ENCODE measurements around the gene MBOAT7. TPM values are rescaled to one million over a fixed set of nuclear protein-coding genes. Genes with fewer than 3 reads are reported as not detected.
A peak's percentile ranks its signal among the peaks of the same experiment; 100 is the strongest.

The MBOAT7 gene
- total RNA-seq, 1 experiment from 2014 or later, result 461 TPM

DNA sequence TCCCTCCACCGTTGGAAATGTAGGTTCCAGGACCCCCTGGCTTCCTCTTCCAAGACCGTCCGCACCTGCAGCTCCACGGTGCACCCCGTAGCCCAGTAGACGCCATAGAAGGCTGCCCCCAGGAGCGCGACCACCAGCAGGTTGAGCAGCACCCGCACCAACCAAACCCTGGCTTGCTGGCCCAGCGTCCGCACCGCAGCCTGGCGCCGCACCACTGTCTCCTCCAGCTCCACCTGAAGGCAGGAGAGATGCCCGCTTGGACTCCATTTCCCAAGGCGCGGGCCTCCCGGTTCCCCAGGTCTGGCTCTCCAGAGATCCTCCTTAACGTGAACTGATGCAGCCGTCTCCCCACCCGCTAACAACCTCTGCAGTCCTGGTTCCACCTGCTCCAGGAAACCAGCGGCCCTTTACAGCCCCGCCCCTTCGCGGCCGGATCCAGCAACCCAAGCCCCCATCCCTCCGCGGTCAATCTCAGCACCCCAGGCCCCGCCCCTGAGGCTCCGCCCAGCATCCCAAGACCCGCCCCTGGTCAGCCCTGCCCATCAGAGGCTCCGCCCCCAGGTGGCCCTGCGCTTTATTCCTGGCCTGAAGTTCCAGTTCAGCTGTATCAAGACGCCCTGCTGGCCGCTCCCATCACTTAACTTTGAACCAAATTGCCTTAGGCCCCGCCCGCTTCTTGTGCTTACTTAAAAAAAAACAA is 24.9 kb downstream of the MBOAT7 start:
- no peak for DNase-seq (ENCODE audit: low read depth)

DNA sequence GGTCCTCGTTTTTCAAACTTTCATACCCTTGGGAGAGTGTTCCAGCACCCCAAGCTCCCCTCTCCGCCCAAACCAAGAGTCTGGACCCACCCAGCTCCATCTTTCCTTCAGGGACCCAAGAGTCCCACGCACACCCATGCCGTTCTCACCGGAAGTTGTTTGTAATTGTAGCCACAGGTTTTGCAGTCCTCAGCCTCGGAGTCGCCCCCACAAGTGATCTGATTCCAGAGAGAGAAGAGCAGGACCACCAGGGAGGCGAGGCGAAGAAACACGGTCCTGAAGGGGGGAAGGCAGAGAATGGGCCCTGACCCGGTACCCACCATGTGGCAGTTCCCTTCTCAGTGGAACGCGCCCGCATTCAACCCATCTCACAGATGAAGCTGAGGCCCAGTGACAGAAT is 26.5 kb downstream of the MBOAT7 start:
- no peak for DNase-seq (ENCODE audit: low read depth)

DNA sequence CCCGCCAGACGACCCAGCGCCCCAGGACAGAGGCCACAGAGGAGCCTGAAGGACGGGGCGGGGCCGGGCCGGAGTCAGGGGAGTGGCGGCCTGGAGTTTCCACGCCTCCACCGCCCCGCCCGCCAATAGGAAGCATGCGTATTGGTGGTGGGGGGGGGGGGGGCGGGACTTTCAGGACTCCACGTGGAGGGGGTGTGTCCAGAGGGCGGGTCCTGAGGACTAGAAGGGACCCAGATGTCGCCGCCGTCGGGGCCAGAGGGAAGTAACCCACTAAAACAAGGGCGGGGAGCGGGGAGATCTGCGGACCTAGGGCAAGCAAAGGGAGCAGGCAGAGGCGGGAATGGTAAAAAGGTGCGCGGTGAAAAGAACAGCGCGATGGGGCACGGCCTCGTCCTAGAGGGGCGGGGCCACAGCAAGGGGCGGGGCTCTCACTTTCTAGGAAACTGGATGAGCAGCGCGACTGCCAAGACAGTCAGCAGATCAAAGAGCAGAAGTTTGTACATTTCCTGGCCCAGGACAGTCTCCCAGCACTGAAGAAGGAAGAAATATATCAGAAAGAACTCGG is 27.1 kb downstream of the MBOAT7 start:
- no peak for DNase-seq (ENCODE audit: low read depth)

DNA sequence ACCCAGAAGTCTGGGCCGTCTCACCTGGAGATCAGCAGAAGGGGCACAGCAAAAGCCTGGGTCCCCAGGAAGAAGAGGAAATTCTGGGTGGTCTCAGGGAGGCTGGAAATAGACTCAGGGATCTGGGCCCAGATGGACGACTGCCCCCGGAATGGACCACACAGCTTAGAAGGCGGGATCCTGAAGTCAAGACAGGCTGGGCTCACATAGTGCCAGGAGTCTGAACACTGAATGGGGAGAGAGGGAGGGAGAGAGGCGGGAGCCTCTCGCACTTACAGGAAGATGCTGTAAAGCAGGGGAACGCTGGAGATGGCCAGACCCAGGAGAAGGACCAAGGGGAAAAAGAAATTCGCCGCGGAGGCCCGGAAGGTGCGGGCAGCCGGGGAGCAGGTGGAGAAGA is 28.5 kb downstream of the MBOAT7 start:
- DNase-seq (ENCODE audit: low read depth), result no peak

DNA sequence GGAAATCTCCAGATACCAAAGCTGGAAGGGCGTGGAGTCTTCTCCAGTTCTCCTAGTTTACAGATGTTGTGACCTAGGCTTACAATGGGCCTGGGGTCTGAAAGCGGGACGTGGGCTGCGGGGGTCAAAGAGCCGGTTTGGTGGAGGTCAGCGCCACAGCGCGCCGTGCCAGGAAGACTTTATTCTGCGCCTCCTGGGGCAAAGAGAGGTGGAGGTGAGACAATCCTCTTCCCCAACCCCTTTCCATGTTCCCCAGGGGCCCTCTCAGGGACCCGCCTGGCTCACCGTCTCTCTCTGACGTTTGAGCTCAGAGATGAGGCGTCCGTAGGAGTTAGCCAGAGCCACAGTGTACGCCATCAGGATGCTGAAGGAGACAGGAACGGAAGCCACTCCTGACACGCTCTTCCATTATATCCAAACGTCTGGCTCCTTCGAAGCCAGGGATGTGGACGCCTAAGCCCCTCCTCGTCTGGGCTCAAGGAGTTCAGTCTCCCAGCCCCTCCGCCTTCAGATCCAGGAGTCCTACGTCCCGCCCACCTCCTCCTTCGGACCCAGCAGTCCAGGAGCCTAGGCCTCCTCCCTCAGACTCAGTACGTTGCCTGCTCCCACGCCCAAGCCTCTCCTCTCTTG is 29.1 kb downstream of the MBOAT7 start:
- peak; percentile 39 for DNase-seq (ENCODE audit: low read depth)

DNA sequence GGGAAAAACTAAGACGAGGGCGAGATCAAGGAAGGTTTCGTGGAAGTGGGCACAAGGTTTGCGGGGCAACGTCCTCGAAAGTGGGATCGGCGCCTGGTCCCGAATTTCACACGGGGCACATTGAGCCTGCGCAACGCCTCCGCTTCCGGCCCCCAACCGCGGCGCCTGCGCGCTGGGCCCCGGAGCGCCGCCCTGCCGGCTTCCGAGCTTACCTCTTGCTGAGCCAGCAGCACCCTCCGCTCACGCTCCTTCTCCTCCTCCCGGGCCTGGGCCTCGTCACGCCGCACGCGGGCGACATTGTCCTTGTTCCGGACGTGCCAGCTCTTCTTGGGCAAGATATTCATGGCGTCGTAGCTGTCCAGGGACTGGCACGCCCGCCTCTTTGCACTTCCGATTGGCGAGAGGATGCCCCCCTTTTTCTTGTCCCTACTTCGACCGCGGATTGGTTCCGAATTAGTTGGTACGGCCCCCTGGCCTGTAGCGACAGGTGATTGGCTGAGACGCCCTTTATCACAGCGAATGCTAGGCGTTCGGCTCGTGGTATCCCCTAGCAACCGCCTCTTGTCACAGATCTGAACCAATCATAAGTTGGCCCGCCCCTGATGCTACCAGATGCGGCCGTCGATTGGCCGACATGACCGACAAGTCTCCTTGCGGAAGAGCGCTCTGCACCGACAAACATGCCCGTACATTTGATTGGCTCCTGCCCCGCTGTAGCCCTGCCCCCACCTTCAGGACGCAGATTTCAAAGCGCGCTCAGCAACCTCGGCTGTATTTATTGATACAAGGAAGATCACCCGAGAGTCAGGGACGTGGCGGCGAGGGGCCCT is 29.8 kb downstream of the MBOAT7 start, which contains the start of gene LENG1:
Gene LENG1 (minus strand): TSS at position 370 of the 830 bp plus-strand sequence. CDS start 26 bp downstream, at position 344.
- peak; percentile 100 for DNase-seq (ENCODE audit: low read depth)

DNA sequence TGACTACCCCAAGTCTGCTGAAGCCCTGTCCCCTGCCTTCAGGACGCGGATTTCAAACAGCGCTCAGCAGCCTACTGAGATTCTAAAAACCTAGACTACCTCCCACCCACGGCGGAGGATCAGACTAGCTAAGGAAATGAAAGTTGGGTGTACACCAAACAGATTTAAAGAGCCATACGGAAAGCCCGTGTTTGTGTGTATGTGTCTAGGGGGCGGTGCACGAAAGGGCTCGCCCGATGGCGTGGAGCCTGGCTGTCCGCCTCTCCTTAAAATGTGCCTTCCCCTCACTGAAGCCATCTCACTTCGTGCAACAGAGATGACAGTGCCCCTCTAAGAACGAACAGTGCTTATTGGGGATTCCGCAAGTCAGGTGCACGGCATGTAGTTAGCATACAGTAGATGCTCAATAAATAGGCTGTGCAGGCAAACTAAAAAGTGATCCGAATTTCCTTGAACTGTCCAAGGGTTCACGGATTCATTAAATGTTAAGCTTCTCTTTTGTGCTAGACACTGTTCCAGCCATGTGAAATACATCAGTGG is 30.5 kb downstream of the MBOAT7 start:
- DNase-seq (ENCODE audit: low read depth), result no peak

DNA sequence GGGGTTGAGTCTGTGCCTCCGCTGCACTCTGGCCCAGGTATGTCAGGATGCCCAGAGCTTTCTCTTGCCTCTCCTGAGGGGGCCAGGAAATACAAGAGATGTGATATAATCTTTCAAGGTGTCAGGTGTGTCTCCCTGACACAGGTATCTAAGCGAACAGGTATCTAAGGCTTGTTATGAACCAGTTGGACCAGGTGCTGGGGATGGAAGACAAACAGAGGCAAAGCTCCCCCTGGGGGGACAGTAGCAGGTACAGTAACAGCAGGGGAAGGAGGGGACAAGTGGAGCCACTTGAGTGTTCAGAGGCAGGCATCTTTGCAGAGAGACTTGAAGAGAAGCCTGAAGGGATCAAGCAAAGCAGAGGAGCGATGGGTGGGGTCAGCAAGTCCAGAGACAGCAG is 32.4 kb downstream of the MBOAT7 start:
- DNase-seq (ENCODE audit: low read depth), result no peak

DNA sequence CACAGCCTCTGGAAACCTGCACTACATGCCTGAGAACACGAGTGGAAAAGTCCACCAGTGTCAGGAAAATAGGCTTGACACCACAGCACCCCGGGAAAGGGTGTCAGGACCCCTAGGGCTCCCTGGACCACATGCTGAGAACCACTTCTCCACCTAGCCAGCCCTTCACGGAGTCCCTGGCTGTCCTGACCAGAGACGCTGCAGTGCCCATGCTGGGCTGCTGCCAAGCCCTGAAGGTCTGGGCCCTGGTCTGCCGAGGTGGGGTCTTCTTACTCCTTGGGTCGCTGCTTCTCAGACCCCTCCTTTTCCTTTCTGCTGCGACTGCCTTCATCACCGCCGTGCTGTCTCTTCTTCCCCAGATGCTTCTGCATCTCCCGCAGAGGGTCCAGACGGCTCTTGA is 32.9 kb downstream of the MBOAT7 start:
- DNase-seq (ENCODE audit: low read depth), result no peak

DNA sequence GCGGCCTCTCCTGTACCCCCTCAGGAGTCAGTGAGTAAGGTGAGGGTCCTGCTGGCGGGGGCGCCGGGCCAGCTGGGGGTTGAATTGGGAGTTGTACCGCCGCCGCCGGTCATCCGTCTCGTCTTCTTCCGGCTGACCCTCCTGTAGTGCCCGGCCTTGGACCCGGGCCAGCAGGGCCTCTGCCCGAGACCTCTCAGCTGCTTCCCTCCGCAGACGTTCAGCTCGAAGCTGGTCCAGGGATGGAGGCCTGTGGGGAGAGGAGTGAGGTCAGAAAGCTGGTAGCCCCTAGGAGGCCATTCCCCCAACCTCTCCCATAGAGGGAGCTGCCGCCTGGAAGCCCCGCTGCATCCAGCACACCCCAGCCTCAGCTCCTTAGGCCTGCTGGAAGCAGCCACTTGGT is 33.7 kb downstream of the MBOAT7 start:
- no peak for DNase-seq (ENCODE audit: low read depth)

DNA sequence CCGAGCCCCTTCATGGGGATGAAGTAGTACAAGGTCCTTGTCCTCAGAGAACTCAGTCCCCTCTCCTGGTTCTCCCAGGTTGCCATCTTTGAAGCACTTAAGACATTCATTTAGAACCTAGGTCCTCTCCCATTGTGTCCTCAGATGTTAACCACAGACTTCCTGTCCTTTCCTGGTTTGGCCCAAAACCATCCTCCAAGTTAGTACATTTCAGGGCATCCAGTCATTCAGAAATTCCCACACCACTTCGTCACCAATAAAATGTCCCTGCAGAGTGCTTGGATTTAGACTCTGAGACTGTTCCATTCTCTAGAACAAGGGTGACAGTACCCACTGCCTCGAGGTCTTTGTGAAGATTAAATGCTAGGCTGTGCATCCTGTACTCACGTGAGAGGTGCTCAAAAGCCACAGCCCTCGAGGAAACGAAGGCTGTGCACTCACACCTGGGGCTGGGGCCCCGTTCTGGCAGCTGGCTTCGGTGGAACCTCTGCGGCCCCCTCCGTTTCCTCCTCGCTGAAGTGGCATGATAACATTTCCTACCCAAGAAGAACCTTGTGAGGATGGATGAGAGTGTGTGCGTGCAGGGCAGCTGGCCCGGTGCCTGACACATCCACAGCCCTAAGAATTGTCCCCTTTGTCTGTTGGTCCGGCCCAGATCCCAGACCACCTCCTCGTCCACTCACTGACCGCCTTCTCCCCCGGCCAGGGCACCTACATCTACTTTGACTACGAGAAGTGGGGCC is 34.6 kb downstream of the MBOAT7 start:
- peak; percentile 87 for DNase-seq (ENCODE audit: low read depth)

DNA sequence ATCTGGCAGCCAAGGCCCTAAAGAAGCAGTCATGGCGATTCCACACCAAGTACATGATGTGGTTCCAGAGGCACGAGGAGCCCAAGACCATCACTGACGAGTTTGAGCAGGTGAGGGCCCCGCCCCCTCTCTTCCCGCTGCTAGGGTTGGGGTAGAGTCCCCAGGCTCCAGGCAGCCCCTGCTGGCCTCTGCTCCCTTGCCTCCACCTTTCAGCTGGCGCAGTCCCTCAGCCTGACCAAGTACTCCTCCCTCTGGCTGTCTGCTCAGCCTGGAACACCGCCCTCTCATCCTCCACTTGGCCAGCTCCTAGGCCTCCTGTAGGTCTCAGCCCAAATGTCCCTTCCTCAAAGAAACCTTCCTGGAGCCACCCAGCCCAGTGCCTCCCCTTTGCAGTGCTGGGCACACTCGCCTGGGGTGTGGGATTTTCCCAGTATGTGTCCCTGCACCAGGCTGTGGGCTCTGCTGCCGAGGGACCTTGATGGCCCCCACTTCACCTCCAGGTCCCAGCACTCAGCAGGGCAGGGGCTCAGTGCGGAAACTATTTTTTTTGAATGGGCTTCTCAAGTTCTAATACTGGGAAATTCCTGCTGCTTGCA is 35.6 kb downstream of the MBOAT7 start:
- DNase-seq (ENCODE audit: low read depth), result no peak

DNA sequence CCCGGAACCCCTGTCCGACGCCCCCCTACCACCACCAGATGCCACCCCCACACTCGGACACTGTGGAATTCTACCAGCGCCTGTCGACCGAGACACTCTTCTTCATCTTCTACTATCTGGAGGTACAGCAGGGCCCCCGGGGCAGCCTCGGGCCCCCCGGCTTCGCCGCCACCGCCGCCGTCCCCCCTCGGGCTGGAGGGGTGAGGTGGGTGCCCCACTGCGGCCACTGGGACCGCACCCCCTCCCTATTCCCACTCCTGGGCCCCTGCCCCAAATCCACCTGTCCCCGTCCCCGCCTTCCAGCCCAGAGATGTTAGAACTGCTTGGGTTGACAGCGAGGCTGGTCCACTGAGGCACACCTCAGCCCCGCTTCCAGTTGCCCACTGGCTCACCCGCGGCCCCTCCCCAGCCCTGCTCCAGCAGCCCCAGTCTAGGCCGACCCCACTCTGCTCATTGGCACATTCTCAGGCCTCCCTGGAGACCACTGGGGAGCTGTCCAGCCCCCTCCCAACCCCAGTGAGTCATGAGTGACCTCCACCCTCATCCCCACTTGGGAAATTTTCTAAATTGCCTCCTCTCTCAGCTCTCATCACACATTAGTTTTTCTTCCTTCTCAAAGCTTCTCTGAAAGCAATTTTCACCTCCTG is 36.4 kb downstream of the MBOAT7 start:
- DNase-seq (ENCODE audit: low read depth), result no peak

DNA sequence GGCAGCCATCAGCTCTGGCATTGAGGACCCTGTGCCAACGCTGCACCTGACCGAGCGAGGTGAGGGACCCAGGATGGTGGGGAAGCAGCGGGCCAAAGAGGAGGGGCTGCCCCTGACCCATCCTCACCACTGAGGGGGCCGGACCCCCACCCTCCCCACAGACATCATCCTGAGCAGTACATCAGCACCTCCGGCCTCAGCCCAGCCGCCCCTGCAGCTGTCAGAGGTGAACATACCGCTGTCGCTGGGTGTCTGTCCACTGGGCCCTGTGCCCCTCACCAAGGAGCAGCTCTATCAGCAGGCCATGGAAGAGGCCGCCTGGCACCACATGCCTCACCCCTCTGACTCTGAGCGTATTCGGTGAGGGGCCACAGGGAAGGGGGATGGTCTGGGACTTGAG is 37.1 kb downstream of the MBOAT7 start:
- no peak for DNase-seq (ENCODE audit: low read depth)

DNA sequence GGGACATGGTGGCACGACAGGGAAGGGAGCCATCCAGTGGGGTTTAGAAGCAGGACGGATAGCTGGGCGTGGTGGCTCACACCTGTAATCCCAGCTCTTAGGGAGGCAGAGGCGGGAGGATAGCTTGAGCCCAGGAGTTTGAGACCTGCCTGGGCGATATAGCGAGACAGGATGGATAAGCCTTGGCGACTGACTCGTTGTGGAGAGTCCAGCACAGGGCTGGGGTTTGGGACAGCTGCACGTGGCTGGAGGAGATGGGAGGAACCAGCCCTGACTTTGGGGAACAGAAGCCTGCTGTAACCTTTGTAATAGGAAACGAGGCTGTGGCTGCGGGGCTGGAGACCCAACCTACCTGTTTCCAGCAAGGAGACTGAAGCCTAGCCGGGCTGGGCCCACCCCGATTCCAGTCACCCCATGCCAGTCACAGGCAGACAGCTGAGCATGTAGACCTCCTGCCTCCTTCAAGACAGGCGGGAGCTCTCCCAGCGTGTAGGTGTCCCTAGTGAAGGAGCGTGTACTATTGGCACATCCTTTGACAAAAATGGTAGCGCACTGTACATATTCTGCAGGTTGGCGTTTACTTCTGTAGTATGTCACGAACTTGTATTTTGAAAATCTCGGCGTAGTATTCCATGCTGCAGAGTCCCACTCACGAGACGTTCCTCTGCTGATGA is 37.9 kb downstream of the MBOAT7 start:
- no peak for DNase-seq (ENCODE audit: low read depth)

DNA sequence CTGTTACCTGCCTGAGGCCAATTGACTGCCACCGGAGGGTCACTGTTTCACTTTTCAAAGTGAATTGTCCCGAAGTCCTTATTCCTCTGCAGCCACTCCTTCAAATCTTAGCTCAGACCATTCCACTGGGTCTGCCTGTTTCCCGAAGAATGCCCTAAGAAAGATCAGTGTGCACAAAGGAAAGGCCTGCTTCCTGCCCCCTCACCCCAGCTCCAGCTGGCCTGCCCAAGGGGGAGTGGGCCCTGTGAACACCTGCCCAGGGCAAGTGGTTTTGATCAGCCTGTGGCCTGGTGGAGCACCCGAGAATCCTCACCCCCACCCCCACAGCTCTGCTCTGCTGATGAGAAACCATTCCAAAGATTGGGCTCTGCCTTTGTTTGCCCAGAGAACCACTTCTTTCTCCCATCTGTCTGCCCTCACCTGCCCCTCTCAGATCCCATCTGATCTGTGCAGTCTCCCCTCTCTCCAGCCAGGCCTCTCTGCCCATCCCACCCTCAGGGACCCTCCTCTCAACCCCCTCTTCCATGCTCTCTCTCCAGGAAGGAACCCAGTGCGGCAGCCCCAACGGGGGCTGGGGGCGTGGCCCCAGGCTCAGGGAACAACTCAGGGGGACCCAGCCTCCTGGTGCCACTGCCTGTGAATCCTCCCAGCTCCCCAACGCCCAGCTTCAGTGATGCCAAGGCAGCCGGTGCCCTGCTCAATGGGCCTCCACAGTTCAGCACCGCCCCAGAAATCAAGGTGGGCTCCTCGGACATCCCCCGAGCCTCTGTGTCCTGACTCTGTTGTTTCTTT is 40.2 kb downstream of the MBOAT7 start:
- DNase-seq (ENCODE audit: low read depth), result no peak

DNA sequence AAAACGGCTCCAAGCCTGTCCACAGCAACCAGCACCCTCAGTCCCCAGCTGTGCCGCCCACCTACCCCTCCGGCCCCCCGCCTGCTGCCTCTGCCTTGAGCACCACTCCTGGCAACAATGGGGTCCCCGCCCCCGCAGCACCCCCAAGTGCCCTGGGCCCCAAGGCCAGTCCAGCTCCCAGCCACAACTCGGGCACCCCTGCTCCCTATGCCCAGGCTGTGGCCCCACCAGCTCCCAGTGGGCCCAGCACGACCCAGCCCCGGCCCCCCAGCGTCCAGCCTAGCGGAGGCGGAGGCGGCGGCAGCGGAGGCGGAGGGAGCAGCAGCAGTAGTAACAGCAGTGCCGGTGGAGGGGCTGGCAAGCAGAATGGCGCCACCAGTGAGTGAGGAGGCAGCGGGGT is 41.2 kb downstream of the MBOAT7 start:
- no peak for DNase-seq (ENCODE audit: low read depth)

DNA sequence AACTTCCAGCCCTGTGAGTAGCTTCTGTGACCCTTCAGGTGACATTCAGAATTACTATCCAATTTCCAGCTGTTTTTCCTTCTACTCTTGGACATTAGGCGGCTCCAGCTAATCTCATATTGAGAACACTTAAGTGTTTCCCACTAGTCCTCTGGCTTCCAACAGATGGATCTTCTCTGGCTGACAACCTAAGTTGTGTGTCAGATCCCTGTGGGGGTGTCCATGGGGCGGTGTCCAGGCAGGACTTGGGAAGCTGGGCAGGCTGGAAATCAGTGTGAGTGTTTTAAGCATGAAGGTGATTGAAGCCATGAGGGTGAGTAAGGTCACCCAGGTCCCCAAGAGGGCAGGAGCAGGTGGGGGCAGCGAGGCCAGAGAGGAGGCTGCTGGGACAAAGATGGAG is 41.7 kb downstream of the MBOAT7 start:
- DNase-seq (ENCODE audit: low read depth), result no peak

DNA sequence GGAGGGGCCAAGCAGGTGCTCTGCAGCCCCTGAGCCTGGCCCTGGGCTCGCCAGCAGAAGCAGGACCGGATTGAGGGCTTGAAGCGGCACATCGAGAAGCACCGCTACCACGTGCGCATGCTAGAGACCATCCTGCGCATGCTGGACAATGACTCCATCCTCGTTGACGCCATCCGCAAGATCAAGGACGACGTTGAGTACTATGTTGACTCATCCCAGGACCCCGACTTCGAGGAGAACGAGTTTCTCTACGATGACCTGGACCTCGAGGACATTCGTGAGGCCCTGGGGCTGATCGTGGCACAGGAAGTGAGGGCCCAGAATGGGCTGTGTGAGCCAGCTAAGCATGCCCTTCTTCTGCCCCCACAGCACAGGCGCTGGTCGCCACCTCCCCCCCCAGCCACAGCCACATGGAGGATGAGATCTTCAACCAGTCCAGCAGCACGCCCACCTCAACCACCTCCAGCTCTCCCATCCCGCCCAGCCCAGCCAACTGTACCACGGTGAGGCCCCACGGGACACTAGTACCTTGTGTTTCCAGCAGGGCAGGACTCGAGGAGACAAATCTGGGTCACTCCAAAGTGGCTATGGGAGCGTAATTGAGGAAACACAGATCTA is 43.7 kb downstream of the MBOAT7 start:
- DNase-seq (ENCODE audit: low read depth), result no peak
